NCI-H1417 treated with DMSO at 0.1 percent for 48 hours (cell line): Measurements from ENCODE around the gene MIOS.
"Not testable (repeated sequence)": the region's sequence is repeated elsewhere in the genome, so short reads cannot be mapped to it uniquely, and the experiment has no call there.

Source experiments
- DNase-seq: peaks from one replicate; lab custom pipeline; 2025; lab: John Stamatoyannopoulos, UW

MIOS gene

GRCh38 chr7:7647495-7648036 lies 80.9 kb downstream of the MIOS start:
- no peak for DNase-seq

- DNase-seq: no peak
Measured at GRCh38 chr7:7650682-7651206, 84.1 kb downstream of the MIOS start.

GRCh38 chr7:7651479-7651878 lies 84.8 kb downstream of the MIOS start:
- no peak for DNase-seq

- DNase-seq: no peak
Measured at GRCh38 chr7:7652798-7653540, 86.3 kb downstream of the MIOS start.

GRCh38 chr7:7653593-7654187 lies 87.0 kb downstream of the MIOS start:
- DNase-seq: no peak

- DNase-seq: no peak
Measured at GRCh38 chr7:7654964-7655715, 88.5 kb downstream of the MIOS start.

- DNase-seq: not testable (repeated sequence)
Measured at GRCh38 chr7:7656459-7656858, 89.8 kb downstream of the MIOS start.
